Esophagus mucosa (tissue), 1 donor: ENCODE data around the gene CTNNBIP1. TPM values are rescaled to one million over a fixed set of nuclear protein-coding genes. Genes with fewer than 3 reads are reported as not detected.

Source experiments
- ATAC-seq: fragments of 200-7000 bp; cut with Tn5 transposase; one replicate; pipeline ENCODE4 v1.9.1; 2020
- total RNA-seq: library from RNA; stranded (reverse); gene quantifications from one replicate; pipeline ENCODE4 v1.2.4, GENCODE V29; 2023
- donor health status: DM: yes; HTN: yes; CAD: no.

The CTNNBIP1 gene
- total RNA-seq, 1 donor from 2014 or later, result 175 TPM

DNA sequence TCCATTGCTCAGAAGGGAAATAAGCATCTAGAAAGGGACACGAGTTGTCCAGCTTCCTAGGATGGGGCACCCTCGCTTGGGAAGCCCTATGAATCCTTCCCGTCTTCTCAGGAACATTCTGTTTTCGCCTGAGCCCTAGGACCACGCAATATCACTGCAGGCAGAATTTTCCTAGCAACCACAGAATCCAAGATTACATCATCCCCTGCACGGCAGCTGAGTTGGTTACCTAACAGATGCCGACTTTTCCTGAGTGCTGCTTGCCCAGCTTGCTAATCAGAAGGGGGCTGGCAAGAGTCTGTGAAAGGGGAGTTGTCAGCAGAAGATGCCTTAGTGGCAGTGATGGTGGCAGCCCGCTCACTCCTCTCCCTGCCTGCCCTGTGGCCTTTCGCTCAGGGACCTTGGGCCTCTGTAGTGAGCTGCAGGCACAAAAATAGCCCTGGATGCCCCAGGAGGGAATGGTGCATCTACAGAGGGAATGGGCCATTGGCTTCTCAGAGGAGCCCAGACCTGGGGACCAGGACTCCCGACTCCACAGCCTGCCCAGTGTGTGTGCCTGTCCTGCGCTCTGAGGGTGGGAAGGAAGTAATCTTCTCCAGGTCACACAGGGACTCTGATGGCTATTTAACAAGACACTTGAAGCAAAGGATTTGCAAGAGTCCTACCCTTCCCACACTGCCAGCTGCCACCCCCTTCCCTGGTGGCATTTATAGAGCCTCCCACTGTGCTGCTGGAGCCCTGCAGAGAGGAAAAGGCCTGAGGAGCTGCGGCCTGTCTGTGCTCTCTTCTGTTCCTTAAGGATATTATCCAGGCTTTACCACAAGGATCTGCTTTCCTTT lies 57.4 kb downstream of the CTNNBIP1 start:
- ATAC-seq, result peak; percentile 4

GRCh38 chr1:9852004-9852403 lies 58.1 kb downstream of the CTNNBIP1 start:
- ATAC-seq, result no peak

- peak; percentile 41 for ATAC-seq
Measured at GRCh38 chr1:9850442-9851162, 59.5 kb downstream of the CTNNBIP1 start.

DNA sequence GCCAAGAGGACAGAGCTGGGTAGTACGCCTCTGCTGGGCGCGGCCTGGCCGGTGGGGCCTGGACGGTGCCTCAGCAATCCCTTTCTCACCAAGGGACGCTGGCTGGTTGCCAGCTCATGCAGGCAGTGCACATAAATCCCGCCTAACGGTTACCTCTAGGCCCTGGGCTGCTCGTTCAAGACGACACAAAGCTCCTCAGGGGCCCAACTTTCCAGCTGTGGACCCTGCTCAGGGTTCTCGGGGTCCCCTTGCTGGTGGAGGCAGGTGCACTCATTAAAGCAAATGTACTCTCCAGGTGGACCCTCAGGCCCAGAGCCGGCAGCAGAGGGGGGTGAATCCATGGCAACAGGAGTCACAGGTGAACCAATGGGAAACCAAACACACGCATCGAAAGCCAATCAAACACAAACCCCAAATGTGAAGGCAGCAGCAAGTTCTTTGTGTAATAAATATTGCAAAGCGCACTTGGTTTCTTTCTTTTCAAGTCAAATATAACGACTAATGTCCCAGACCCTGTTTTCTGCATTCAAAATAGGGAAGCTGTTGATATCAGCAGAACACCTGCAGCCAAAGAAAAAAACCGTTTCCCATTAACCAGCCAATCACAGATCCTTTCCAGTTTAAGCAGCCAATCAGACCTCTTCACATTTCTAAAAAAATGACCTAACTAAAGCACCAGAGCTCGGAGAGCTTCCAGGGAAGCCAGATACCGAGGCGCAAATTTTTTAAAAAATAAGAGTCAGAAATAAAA lies 60.2 kb downstream of the CTNNBIP1 start:
- no peak for ATAC-seq

GRCh38 chr1:9848022-9848421 lies 62.0 kb downstream of the CTNNBIP1 start:
- ATAC-seq, result no peak

GRCh38 chr1:9847269-9847668 lies 62.8 kb downstream of the CTNNBIP1 start:
- ATAC-seq, result no peak

DNA sequence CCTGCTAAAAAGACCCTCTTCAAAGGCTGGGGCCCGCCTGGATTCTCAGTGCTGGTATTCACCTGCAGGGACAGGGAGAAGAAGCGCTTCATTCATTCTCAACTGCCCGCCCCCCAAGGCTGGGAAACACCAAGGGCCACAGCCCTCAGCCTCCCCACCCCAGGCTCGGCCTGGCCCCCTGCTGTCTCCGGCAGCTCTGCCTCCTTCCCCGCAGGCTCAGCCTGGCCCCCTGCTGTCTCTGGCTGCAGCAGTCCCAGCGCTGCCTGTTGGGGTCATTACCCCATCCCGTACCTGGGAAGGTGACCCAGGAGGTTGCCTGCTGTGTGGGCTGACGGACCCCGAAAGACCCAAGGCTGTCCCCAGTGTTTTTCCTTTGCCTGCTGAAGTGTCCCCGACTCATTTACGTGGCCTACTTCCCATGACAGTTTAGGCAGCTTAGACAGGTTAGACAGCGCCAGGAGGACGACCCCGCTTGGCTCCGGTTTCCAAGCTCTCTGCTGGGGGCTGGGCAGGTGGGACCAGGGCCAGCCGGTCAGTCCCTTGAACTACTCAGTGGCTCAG lies 63.4 kb downstream of the CTNNBIP1 start:
- no peak for ATAC-seq

DNA sequence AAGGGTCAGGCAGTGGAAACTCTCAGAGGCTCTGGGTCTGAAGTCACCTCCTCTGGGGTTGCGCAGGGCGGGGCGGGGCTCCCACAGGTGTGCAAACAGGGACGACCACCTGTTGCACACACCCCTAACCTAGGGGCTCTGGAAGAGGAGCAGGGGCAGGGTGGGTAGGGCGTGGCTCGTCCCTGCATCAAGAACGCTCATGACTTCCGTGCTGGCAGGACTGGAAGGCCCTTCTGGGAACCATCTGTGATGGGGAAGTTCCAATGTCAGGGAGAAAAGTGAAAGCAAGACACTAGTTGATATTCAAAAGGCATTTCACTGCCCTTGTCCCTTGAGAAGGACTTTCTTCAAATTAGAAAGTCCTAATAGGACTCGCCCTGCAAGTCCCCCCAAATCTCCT lies 64.2 kb downstream of the CTNNBIP1 start:
- ATAC-seq, result no peak

GRCh38 chr1:9844756-9845155 lies 65.3 kb downstream of the CTNNBIP1 start:
- no peak for ATAC-seq

DNA sequence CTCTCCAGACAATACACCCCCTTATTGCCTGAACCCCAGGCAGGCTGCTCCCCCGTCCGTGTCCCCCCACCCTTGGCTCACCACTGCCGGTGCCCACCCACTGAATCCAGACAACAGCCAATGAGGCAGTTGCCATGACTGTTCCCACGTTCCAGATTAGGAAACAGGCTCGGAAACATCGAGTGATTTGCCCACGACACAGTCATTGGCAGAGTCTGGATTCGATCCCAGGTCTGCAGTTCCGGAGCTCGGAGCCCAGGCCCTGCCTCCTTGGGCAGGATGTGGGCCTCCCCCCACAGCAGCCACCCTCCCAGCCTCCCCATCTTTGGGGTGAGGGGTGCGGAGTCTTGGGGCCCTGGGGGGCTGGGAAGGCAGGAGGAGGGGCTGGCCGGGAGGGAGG lies 66.0 kb downstream of the CTNNBIP1 start:
- ATAC-seq, result peak; percentile 2

DNA sequence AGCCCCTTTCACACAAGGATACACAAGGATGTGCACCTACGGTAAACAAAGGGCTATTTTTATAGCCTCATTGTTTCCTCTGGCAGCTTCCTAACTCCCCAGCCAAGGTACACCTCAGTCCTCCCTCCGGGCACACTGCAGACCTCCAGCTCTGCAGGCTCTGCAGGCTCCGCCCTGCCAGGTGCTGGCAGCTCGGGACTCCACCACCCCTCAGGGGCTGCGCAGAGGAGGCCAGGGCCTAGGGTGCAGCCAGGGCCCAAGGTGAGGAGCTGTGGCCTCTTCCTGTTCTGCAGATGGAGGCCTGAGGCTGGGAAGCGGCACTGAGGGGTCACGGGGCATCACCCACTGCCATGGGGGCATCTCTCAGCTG lies 66.5 kb downstream of the CTNNBIP1 start:
- peak; percentile 68 for ATAC-seq

DNA sequence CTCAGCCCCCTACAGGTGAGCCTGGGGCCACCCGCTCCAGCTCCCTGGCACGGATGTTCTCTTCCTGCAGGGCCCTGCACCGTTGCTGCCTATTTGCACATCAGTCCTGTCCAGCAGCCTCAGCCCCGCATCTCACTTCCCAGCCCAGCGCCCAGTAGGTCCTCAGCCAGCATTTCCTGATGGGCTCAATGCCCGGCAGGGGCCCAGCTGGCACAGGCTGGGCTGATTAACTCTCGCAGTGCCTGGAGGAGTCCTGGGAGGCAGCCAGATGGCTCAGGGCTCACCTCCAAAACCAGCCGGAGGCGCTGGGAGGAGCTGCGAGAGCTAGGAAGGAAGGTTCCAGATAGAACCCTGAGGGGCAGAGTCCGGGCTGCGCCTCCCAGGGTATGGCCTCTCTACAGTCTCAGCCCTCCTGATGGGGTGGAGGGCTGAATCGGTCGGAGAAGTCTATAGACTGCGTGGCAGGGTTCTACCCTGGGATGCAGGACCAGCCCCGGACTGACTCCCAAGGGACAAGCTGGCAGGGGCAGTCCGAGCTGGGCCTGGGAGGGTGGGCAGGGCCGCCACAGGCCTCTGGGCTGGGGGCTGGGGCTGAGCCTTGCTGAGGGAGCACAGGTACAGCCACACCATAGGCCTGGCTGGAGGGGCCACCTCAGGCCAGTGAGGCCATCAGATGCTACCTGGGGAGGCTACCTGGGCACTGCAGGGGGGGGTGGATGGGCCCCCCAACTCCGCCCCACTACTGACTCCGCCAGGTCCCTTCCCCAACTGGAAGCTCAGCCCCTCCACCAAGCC lies 67.1 kb downstream of the CTNNBIP1 start:
- peak; percentile 10 for ATAC-seq

DNA sequence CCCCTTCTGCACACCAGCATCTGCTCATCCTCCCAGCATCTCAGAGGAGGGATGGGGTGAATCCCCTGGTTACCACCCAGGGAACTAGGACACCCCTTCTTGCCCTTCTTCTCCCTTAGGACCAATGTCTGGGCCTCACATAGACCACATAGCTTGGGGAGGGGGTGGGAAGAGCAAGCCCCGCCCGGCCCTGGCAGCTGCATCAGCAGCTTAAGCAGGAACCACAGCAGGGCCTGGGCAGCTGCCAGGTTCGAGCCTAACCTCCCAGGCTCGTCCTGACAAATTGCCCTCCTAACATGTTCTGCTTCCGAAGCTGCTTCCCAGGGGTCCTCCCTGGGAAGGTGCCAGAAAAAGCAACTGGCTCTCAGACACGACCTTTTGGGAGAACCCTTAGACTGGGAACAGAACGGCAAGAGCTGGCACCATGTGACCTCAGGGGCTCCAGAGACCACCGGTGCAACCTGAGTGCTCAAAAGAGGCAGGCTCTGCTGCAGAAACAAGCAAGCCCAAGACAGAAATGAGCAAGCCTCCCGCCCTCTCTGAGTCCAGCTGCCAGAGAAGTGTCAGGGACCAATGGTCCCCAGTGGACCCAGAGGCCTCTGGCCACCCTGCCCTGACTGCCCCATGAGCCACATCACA lies 67.9 kb downstream of the CTNNBIP1 start:
- ATAC-seq, result no peak

- no peak for ATAC-seq
Measured at GRCh38 chr1:9841460-9841859, 68.6 kb downstream of the CTNNBIP1 start.

DNA sequence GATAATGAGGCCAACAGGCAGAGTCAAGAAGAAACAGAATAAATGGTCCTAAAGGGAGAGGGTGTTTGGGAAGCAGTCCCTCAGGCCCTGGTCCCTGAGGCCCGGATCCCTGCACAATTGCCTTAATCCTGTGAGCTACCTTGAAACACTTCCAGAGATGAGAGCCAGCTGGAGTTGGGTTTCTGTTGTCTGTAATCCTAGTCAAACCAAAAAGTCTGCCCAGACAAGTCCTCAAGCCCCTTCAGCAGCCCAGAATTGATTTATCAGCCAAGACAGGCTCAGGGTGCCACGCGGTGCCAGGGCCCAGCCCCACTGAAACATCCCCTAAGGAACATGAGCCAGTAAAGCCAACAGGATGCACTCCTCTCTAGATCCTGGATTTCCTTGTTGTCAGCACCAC lies 69.9 kb downstream of the CTNNBIP1 start:
- ATAC-seq, result peak; percentile 39

DNA sequence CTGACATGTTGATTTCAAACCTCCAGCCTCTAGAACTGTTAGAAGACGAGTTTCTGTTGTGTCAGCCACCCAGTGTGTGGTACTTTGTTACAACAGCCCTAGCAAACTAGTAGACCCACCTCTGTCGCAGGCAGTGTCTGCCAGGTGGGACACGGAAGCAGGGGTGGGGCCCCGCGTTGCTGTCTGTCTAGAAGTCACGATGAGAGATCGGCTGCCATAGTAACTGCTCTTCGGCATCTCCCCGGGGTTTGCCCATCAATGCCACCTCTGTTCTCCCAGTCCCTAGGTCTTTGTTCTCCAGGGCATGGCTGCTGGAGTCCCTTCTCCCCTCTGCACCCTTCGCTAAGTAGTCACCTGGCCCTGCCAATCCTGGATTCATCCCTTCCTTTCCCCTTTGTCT lies 71.1 kb downstream of the CTNNBIP1 start:
- ATAC-seq, result no peak

DNA sequence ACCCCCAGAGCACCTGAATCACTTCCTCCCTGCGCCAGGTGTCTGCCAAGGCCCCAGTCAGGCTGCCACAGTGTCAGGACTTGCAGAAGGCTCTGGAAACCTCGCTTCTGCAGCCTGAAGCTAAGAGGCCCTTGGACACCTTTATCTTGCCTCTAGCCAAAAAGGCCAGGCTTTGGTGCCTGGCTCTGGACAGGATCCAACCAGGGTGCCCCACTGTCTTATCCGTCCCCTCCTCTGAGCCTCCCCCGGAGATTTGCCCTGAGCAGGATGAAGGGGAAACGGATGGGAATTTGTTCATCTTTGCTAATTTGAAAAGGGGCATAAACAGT lies 73.5 kb downstream of the CTNNBIP1 start:
- ATAC-seq, result no peak

DNA sequence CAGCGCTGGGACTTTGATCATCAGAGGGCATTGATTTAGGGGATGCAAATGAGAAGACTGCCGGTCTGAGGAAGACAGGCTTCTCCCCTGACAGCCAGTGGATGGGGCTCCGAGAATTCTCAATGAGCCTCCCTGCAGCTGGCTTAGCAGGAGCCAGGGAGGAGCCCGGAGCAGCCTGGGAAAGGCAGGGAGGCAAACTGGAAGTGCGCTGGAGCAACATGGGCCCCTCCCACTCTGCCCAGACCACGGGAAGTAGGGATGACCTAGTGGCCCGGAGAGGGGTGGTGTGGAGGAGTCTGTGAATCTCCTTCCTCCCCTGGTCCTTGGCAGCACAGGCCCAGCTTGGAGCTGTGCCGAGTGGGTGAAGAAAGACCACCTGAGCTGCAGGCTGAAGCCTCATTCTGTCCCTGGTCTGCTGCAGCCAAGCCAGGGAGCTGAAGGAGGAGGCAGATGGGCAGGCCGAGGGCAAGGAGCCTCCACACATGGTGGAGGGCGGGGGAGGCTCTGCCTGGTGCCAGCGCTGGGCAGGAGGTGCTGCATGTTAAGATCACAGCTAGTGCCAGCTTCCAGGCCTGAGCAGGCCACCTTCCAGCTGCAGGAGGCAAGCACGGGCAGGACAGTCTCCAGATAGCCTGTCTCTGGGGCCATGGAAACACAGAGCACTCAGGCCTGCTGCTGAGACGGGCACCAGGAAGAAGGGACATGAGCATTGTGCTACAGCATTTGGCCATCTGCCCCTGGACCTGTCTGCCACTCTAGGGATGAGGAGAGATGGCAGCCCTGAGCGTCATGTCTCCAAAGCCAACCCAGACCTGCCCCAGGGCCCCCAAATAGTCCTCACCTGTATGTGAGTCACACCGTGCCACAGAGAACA lies 74.1 kb downstream of the CTNNBIP1 start:
- peak; percentile 90 for ATAC-seq

DNA sequence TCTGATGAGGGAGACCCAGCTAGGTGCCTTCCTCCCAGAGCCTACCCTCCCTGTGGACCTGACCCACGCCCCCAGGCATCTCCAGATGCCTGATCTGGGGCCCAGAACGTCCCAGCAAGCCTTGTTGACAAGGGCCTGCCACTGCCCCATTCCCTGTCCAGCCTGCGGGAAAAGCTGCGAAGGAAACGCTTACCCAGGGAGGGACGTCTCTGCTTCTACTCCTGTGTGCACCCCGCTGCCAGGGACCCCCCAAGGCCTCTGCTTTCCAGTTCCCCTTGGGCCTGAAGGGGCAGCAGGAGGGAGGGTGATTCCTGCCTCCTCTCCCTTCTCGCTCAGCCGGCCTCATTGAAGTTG lies 74.7 kb downstream of the CTNNBIP1 start:
- no peak for ATAC-seq

DNA sequence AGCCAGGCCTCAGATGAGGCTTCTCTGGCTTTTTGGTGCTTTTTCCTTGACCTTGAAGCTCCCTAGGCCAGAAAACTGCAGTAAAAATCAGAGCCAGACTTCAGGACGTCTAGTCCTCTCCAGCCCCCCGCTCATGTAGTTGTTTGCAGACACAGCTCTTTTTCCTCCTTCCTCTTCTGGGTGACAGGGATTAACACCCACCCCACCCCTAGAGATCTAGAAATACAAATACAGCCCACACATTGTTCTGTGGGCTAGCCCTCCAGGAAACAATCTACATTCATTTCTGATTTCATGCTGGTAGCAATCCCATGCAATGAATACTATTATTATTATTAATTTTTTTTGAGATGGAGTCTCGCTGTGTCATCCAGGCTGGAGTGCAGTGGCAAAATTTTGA lies 76.4 kb downstream of the CTNNBIP1 start:
- ATAC-seq, result no peak
